Germinal center (tissue), 1 donor: ENCODE measurements around the gene LRP2.
"Not testable (repeated sequence)": the region's sequence is repeated elsewhere in the genome, so short reads cannot be mapped to it uniquely, and the experiment has no call there.

Experiments
- DNase-seq: peaks from one replicate; pipeline ENCODE4 v3.0.0; 2012; ENCODE audit warnings: mixed read lengths, low spot score

LRP2 gene

GRCh38 chr2:169348321-169349024 is 13.9 kb downstream of the LRP2 start:
- no peak for DNase-seq

DNA sequence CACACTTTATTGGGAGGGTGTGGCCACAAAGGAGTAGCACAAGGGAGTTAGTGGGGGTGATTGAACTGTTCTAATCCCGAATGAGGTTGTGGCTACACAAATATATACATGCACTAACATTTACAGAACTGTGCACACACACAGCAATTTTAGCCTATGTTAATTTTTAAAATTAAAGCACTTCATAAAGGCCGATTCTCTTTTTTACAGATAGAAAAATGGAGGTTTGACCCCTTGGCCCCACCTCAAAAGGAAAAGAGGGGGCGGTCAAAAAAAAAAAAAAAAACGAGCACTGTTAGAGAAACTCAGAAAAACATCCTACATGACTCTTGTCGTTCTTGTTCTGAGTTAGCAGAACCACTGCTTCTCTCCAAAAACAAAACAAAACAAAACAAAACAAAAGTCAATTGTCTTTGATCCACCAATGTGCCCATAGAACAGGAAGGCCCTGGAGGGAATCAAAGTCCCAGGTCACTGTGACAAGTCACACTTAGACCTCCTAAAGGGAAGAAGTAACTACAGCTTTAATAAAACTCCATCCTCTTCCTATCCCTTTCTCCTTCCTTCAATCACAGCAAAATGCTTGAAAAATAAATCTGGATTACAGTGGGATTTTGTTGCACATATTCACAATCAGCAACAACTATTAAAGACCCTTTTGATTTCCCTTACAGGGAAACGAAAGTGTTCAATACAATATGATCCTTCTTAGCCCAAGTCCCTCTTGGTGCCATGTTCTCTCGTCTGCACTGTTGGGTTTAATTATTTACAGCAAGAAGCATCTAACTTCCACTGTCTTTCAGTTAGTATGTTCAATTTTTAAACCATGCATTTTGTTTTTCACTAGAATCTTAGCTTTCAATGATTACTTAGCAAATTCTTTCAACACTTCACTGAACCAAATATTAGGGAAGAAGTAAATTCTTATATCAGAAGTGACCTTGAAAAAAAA is 16.6 kb downstream of the LRP2 start:
- DNase-seq: no peak

GRCh38 chr2:169344736-169345485 is 17.4 kb downstream of the LRP2 start:
- no peak for DNase-seq

DNA sequence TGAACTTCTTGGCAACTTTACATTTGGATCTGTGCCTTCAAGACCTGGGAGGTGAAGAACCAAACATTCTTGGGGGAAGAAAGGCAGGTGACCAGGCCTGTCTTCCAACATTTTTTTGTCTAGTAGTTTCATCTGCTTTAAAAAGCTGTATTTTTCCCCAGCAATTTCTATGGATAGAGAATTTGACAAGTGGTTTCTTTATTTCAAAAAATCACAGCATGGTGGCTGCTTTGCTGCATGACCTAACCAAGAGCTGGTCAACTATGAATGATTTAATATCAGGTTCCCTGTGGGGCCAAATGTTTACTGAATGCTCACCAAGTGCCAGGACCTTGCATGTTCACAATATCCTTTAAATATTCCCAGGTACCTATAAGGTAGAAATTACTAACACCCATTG is 19.1 kb downstream of the LRP2 start:
- DNase-seq: no peak

- no peak for DNase-seq
Measured at GRCh38 chr2:169339657-169340056, 22.7 kb downstream of the LRP2 start.

DNA sequence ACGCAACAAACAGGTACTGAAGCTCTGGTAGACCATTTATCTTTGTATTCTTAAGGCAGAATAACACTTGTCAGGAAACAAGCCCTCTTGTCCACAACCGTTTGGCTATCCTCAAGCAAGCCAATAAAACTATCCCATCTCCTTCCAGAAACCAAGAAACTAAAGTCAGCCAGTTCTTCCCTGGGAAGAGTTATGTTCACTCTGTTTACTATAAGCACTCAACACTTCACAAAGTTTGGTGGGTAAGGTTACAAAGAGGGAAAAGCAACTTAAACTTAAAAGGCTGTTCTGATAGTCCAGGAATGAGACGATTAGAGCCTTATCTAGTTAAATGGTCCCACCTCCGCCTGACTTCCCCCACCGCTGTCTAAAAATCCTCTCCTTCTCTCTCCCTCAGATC is 25.6 kb downstream of the LRP2 start:
- DNase-seq: no peak

DNA sequence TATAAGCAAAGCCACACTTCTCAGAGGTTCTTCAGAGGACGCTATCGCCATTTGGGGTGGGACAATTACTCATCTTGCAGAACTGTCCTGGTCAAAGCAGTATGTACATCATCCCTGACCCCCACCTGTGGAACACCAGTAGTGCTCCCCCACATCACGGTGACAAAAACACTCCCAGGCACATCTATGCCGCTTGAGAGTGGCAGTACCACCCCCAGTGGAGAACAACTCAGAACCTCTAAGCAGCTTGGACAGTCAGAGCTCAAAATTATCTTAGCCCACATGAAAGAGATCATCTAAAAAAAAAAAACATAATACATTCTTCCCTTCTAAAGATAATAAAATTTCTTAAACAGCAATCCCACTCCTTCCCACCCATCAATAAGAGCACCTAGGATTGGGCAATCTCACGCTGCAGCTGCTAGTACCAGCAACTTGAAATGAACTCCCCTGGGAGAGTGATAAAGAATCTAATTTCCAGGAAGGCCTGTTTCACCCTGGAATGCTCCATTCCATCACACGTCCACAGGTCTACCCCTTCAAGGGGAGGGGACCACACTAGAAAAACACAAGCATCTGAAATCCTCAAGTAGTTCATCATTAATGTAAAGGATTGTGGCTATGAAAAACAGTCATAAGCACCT is 31.7 kb downstream of the LRP2 start:
- no peak for DNase-seq

GRCh38 chr2:169329688-169330554 is 32.4 kb downstream of the LRP2 start:
- no peak for DNase-seq

GRCh38 chr2:169328785-169329184 is 33.5 kb downstream of the LRP2 start:
- DNase-seq: no peak

DNA sequence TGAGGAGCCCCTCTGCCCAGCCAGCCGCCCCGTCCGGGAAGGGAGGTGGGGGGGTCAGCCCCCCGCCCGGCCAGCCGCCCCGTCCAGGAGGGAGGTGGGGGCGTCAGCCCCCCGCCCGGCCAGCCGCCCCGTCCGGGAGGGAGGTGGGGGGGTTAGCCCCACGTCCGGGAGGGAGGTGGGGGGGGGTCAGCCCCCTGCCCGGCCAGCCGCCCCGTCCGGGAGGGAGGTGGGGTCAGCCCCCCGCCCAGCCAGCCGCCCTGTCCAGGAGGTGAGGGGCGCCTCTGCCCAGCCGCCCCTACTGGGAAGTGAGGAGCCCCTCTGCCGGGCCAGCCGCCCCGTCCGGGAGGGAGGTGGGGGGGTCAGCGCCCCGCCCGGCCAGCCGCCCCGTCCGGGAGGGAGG is 34.5 kb downstream of the LRP2 start:
- DNase-seq: not testable (repeated sequence)

GRCh38 chr2:169325886-169326285 is 36.4 kb downstream of the LRP2 start:
- not testable (repeated sequence) for DNase-seq

GRCh38 chr2:169324581-169325260 is 37.6 kb downstream of the LRP2 start:
- no peak for DNase-seq

- no peak for DNase-seq
Measured at GRCh38 chr2:169323841-169324240, 38.5 kb downstream of the LRP2 start.

DNA sequence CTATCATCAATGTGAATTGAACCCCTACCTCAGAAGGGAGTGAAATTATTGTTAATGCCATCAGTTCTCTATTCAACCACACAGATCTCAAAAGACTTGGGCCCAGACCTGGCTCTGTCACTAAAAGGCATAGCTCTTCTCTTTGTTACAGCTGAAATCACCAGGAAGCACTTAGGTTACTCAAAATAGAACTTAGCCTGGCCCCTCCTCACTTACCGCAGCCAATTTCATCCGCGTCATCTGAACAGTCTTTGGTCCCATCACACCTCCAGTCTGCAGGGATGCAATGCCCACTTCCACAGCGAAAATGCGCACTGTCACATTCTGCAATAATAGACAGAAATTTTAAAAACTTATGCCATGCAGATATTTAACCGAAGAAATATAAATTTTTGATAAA is 41.8 kb downstream of the LRP2 start:
- DNase-seq: no peak

- DNase-seq: no peak
Measured at GRCh38 chr2:169315357-169315756, 47.0 kb downstream of the LRP2 start.

DNA sequence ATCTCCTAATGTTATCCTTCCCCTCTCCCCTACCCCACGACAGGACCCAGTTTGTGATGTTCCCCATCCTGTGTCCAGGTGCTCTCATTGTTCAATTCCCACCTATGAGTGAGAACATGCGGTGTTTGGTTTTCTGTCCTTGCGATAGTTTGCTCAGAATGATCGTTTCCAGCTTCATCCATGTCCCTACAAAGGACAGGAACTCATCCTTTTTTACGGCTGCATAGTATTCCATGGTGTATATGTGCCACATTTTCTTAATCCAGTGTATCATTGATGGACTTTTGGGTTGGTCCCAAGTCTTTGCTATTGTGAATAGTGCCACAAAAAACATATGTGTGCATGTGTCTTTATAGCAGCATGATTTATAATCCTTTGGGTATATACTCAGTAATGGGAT is 54.0 kb downstream of the LRP2 start:
- not testable (repeated sequence) for DNase-seq

GRCh38 chr2:169304689-169305088 is 57.6 kb downstream of the LRP2 start:
- not testable (repeated sequence) for DNase-seq

DNA sequence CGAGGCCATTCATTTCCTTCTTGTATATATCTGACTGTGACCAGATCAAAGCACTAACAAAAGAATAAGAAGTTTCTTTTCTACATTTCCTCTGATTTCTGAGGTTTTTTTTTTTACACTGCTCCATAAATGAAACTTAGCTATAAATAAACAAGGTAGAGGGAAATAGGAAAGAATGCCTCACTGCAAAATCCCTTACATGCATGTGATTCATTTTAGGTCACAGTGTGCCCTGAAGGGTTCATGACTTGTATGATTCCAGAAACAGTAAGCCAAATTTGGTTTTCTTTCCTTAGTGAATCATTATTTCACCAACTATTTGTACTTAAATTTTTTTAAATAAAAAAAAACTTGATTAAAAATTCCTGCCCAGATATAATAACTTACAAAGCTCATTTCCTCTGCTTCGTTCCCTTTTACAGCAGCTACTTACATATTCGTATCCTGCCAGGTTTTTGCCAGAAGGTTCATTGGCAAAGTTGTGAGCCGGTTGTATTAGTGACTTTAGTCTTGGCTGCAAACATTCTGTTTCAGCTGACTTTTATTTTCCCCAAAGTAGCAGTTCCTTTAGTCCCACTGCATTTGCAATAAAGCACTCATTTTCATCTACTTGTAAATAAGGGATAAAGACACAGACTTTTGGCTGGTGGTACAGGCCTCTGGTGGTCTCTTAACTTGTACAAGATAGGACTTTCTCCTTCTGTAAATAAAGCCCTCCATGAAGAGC is 58.6 kb downstream of the LRP2 start:
- DNase-seq: no peak

DNA sequence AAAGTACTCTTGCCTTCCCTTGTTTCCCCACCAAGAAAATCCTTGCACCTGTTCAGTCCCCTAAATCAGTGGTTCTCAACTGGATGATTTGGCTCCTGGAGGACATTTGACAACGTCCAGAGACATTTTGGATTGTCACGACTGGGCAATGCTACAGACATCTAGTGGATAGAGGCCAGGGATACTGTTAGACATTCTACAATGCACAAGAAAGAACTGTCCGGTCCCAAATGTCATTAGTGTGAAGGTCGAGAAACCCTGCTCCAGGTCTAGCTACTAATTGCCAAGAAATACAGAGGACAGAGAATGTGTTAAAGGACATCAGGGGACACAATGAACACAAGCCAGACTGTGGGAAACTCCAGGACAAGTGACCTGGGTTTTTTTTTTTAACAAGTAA is 60.0 kb downstream of the LRP2 start:
- DNase-seq: no peak
